GM19468 (cell line): ENCODE measurements around the gene SECTM1.
"Not testable (repeated sequence)": the region's sequence is repeated elsewhere in the genome, so short reads cannot be mapped to it uniquely, and the experiment has no call there.

Experiments used
- ATAC-seq: cut with Tn5 transposase; IDR thresholded peaks from one replicate; pipeline ENCODE4 v1.9.1; 2021; ENCODE audit warnings: mild to moderate bottlenecking, moderate library complexity, moderate number of reproducible peaks; ENCODE audit not compliant: unreplicated experiment; ENCODE audit errors: extremely low read depth

The SECTM1 gene

GRCh38 chr17:82333279-82334171, at the start of gene SECTM1:
Gene SECTM1 (minus strand): TSS chr17:82333766. CDS start chr17:82327240, 6,526 bp downstream.
- ATAC-seq: no peak

- no peak for ATAC-seq
Observed at GRCh38 chr17:82382933-82383255, 49.3 kb upstream of the SECTM1 start.

DNA sequence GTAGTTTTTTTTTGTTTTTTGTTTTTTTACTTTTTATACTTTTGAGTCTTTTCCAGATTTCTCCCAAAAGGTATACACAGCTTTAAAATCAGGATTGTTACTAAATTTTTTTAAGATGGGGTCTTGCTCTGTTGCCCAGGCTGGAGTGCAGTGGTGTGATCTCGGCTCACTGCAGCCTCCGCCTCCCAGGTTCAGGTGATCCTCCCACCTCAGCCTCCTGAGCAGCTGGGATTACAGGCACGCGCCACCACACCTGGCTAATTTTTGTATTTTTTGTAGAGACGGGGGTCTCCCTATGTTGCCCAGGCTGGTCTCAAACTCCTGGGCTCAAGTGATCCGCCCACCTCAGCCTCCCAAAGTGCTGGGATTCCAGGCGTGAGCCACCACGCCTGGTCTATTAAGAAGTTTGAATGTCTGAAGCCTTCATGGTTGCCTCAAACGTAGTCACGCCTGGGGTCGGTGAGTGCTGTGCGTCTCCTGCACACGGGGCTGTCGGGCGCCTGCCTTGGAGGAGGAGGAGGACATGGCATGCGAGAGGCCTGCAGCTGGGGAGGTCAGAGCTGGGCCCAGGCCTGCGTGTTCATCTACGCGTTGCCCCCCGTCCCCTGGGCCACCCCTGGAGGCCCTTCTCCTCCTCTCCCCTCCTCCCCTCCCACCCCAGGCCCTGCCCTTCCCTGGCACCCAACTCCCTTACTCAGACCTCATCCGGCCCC, 48.8 kb upstream of the SECTM1 start:
- ATAC-seq: not testable (repeated sequence)

DNA sequence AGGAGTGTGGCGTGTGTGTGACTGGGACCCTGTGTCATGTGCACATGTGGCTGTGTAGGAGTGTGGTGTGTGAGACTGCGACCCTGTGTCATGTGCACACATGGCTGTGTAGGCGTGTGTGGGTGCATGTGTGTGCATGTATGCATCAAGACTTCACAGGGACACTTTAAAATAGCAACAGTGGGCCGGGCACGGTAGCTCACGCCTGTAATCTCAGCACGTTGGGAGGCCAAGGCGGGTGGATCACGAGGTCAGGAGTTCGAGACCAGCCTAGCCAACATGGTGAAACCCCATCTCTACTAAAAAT, 48.1 kb upstream of the SECTM1 start:
- not testable (repeated sequence) for ATAC-seq

DNA sequence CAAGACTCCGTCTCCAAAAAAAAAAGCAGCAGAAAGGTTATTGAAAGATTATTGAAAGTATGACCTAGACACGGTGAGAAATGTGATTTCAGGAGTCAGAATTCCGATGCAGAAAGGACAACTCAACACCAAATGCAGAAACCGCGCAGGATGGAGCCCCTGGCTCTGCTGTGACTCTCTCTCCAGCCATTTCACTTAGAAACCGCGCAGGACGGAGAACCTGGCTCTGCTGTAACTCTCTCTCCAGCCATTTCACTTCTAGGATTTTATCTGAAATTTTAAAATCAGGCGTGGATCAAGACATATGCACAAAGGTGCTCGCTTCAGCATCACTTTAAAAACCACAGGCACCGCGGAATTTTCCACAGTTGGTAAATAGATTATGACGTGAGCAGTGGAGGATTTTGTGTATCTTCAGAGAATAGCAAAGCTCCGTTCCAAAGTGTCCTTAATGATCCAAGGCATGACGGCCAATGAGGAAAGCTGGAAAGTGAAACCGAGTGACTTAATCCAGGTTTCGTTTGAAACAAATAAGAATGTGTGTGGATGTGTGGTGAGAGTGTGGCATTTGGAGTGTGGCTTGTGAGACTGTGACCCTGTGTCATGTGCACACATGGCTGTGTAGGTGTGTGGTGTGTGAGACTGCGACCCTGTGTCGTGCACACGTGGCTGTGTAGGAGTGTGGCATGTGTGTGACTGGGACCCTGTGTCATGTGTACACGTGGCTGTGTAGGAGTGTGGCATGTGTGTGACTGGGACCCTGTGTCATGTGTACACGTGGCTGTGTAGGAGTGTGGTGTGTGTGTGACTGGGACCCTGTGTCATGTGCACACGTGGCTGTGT, 47.5 kb upstream of the SECTM1 start:
- ATAC-seq: no peak

- ATAC-seq: no peak
Observed at GRCh38 chr17:82378741-82379021, 45.1 kb upstream of the SECTM1 start.

- no peak for ATAC-seq
Observed at GRCh38 chr17:82377924-82378740, 44.6 kb upstream of the SECTM1 start.

GRCh38 chr17:82377294-82377693, 43.7 kb upstream of the SECTM1 start:
- ATAC-seq: not testable (repeated sequence)

DNA sequence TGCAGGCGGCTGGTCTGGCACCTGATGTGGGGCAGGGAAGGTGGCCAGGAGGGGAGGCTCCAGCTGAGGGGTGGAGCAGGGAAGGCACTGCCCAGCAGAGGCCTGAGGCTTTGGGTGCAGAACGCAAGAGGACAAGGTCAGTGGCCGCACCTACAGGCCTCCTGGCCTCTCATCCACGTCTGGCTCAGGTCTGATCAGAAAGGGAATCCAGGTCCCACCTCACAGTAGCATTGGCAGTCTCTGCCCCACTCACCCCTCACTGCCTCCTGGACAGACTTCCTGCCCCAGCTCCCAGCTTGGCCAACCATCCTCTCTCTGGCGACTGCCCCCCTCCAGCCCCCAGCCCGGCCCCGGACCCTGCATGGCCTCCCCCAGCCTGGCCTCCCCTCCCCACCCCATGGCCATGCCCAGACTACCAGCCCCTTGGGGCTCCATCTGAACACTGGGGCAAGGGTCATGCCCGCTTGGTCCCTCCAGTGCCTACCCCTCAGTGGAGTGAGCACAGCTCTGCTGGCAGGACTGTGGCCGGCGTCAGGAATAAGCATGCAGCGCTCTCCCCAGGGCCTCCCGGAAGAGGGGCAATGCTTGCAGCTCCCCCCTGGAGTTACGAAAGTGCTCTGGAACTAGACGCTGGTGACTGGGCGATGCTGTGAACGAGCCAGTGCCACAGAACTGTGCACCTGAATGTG, 42.6 kb upstream of the SECTM1 start:
- no peak for ATAC-seq

- no peak for ATAC-seq
Observed at GRCh38 chr17:82375359-82376041, 41.9 kb upstream of the SECTM1 start.

GRCh38 chr17:82374626-82375331, 41.2 kb upstream of the SECTM1 start:
- ATAC-seq: no peak

DNA sequence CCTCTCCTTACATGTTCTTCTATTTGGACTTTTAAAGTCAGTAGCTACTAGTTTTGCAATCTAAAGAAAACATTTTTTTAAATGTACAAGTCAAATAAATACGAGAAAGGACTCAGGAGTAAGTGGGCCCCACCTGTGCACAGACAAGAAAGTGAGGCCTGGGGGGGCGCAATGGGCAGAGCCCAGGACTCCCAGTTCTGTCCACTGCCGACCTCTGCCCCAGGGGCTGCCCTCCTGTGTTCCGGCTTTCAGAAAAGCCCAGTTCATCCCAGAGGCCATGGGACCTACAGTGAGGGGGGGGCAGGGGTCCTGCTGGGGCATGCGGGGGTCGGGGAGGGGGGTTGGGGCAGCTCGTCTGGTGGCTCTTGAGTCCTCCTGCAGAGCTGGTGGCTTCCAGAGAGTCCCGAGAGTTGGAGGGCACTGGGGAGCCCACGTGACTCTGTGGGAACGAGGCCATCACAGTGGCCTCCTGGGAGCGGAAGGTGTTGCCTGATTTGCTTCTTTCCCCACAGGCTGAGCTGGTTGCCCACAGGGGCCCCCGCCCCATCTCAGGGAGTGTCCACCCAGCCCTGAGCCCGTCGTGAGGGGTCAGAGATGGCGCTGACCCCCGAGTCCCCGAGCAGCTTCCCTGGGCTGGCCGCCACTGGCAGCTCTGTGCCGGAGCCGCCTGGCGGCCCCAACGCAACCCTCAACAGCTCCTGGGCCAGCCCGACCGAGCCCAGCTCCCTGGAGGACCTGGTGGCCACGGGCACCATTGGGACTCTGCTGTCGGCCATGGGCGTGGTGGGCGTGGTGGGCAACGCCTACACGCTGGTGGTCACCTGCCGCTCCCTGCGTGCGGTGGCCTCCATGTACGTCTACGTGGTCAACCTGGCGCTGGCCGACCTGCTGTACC, 40.4 kb upstream of the SECTM1 start:
- ATAC-seq: no peak

DNA sequence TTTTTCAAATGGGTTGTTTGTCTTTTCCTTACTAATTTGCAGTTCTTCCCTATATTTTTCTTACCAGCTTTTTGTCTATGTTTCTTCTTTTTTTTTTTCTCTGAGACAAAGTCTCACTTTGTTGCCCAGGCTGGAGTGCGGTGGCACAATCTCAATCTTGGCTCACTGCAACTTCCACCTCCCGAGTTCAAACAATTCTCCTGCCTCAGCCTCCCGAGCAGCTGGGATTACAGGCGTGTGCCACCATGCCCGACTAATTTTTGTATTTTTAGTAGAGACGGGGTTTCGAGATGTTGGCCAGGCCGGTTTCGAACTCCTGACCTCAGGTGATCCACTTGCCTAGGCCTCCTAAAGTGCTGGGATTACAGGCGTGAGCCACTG, 39.5 kb upstream of the SECTM1 start:
- ATAC-seq: not testable (repeated sequence)

- ATAC-seq: no peak
Observed at GRCh38 chr17:82372249-82373071, 38.9 kb upstream of the SECTM1 start.

DNA sequence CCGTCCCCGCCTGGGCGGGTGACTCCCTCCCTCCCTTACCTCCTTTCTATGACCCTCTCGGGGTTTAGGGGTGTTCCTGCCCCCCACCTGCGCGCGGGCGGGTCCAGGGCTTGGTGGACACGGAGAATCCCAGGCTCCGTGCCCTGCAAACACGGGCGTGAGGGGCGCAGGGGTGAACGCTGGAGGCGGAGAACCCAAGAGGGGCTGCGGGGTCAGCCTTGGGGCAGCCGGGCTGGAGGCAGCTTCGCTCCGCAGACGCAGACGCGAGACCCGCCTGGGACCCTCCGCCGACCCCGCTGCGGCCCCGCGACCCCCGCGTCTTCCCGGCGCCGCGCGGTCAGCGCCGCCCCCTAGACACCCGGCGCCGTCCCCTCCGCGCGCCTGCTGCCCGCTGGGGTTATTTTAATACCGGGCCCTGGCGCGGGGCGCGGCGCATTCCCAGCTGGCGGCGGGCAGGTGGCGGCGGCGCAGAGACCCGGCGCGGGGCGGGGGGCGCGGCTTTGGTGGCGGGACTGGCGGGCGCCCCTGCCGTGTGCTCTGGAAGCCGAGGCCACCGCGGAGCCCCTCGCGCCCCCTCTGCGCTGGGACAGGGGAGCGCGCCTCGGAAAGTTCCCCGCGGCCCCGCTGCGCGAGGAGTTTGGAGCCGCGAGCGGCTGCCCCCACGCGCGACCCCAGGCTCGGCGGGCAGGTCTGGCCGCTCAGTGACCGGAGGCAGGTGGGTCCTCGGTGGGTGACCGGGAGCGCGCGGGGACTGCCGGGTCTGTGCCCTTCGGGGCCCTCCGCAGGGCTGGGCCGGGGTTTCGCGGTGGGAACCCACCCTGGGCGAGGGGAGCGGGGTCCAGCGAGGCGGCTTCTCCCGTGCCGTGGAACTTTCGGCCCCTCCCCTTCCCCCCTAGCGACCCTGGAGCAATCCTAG, 38.0 kb upstream of the SECTM1 start, which contains the start of gene UTS2R:
UTS2R (plus strand) TSS at position 433 of the 916 bp plus-strand sequence. CDS start 2,560 bp downstream, outside the sequence.
- ATAC-seq: no peak
